GM23248 (cell line): ENCODE data around the gene BEST2.

Source experiments
- EZH2 ChIP-seq: fragments of 200-600 bp; sonication (generic); IDR thresholded peaks from 2 replicates; pipeline ENCODE4 v1.6.1; 2018; ENCODE audit warnings: antibody characterized with exemption, mild to moderate bottlenecking; ENCODE audit not compliant: insufficient read depth, poor library complexity, severe bottlenecking
- EZH2phosphoT487 ChIP-seq: fragments of 200-600 bp; sonication (generic); IDR thresholded peaks from 2 replicates; pipeline ENCODE4 v1.6.1; 2018; ENCODE audit warnings: antibody characterized with exemption, moderate library complexity, mild to moderate bottlenecking, low read depth; ENCODE audit not compliant: insufficient read depth

- TF ChIP-seq EZH2 (no peak), EZH2phosphoT487 (no peak)
These were observed 37.1 kb downstream of the BEST2 start for GRCh38 chr19:12788682-12789097.
